Aorta (tissue), 5 donors: Measurements from ENCODE around the gene ATL3. TPM values are rescaled to one million over a fixed set of nuclear protein-coding genes. Genes with fewer than 3 reads are reported as not detected.

Experiments used
- ATAC-seq: fragments of 200-7000 bp; cut with Tn5 transposase; one replicate; pipeline ENCODE4 v1.9.1; 2022; ENCODE audit warnings: moderate library complexity; ENCODE audit not compliant: low FRiP score
- DNase-seq, 2 donors: peaks; one replicate each; pipeline ENCODE4 v3.0.0-alpha.2; 2020
- H3K27ac ChIP-seq, 2 donors: one replicate each; pipeline ENCODE4 v1.5.1; 2013; ENCODE audit warnings: low read length in 2 of 2, mild to moderate bottlenecking in 2 of 2, moderate library complexity in 2 of 2, control low read depth in 1 of 2, inconsistent platforms in 1 of 2, low read depth in 1 of 2
- H3K27me3 ChIP-seq, 2 donors: one replicate each; pipeline ENCODE4 v1.6.1; 2013; ENCODE audit warnings: control low read depth in 1 of 2, low read length in 1 of 2, mild to moderate bottlenecking in 1 of 2, moderate library complexity in 1 of 2; ENCODE audit not compliant: insufficient read depth in 2 of 2, control insufficient read depth in 1 of 2
- H3K36me3 ChIP-seq, 2 donors: one replicate each; pipeline ENCODE4 v1.6.1; 2013; ENCODE audit warnings: control low read depth in 1 of 2, low read length in 1 of 2, mild to moderate bottlenecking in 1 of 2; ENCODE audit not compliant: insufficient read depth in 2 of 2, control insufficient read depth in 1 of 2
- H3K4me1 ChIP-seq, 2 donors: one replicate each; pipeline ENCODE4 v1.6.1; 2013; ENCODE audit warnings: low read length in 2 of 2, control low read depth in 1 of 2, mild to moderate bottlenecking in 1 of 2, moderate library complexity in 1 of 2; ENCODE audit not compliant: insufficient read depth in 2 of 2, control insufficient read depth in 1 of 2
- H3K4me3 ChIP-seq, 2 donors: one replicate each; pipeline ENCODE4 v1.5.1; 2013; ENCODE audit warnings: low read length in 2 of 2, control low read depth in 1 of 2, mild to moderate bottlenecking in 1 of 2
- H3K9me3 ChIP-seq: one replicate; pipeline ENCODE4 v1.6.1; 2013; ENCODE audit warnings: mild to moderate bottlenecking, low read length; ENCODE audit not compliant: control insufficient read depth
- WGBS, 2 donors: extraction: QIAGEN DNeasy Blood & Tissue Kit; methylation state at CpG; one replicate each; pipeline ENCODE4 v1.1.7; 2013; 5-methylcytosine and 5-hydroxymethylcytosine counted together
- intact Hi-C, 2 donors: fragments of 100-400 bp; cut with DNase I; formaldehyde crosslinking; loops; one replicate each; pipeline versions ENCODE4 v1.14.2 to v1.15.0; 2022
- polyA plus RNA-seq, 2 donors: library from polyadenylated mRNA; stranded (reverse); fragments of 200-250 nt; gene quantifications; one replicate each; pipeline ENCODE4 v1.2.3, GENCODE V29; 2013
- total RNA-seq, 2 donors: library from RNA; stranded (reverse); fragmentation: NEBNext Ultra II Directional; extraction: Animal tissue kit (Norgen Biotek cat#: 25700); gene quantifications; one replicate each; pipeline ENCODE4 v1.2.1, GENCODE V29; 2021
- donor health status: healthy with polysubstance abuse.
- donor health status: Bipolar disorder and iron deficiency.
- donor health status: DM: no; HTN: no; CAD: no.
- donor health status: DM: no; HTN: no; CAD: no.
- donor health status: DM: yes; HTN: yes; CAD: no.

Gene ATL3
- total and polyA plus RNA-seq, 4 donors, result 27.5 to 220 (median 94.9) TPM

- DNase-seq, result no peak
- 70 to 75% methylated on average over 8 of the region's 8 CpGs for WGBS, 2 donors
- no peaks in the 10 kb centered on the region for H3K4me1 ChIP-seq
Observed at GRCh38 chr11:63683133-63683991, 12.2 kb upstream of the ATL3 start.

GRCh38 chr11:63682066-63683021, 11.2 kb upstream of the ATL3 start:
- 1 to 2% methylated on average over 19 of the region's 19 CpGs for WGBS, 2 donors
- Histone ChIP-seq H3K9me3 (no peaks in the 10 kb centered on the region), H3K4me1 (no peaks in the 10 kb centered on the region), H3K27me3 (no peaks in the 10 kb centered on the region), H3K27ac (peak overlapping the region in 1 of 2 donors; percentile 71), H3K4me3 (peak overlapping the region; percentile 61 to 92), H3K36me3 (no peaks in the 10 kb centered on the region)
- intact Hi-C loops, result loop anchor here in 1 of 2 donors (5.0 kb wide), 1 partner anchor 40 kb away; no protein-coding TSS in a partner anchor
- ATAC-seq, result no peak
- DNase-seq, result no peak

More at GRCh38 chr11:63683133-63683991, 12.2 kb upstream of the ATL3 start:
- no peak overlapping the region for H3K27ac ChIP-seq
- intact Hi-C loops, result loop anchor here in 1 of 2 donors (5.0 kb wide), 1 partner anchor 39 kb away; no protein-coding TSS in a partner anchor
- ATAC-seq, result no peak
- peak overlapping the region; percentile 61 to 92 for H3K4me3 ChIP-seq
- no peaks in the 10 kb centered on the region for H3K27me3 ChIP-seq
- H3K9me3 ChIP-seq, result no peaks in the 10 kb centered on the region
- H3K36me3 ChIP-seq, result no peaks in the 10 kb centered on the region

- Histone ChIP-seq H3K27me3 (no peaks in the 10 kb centered on the region), H3K36me3 (no peaks in the 10 kb centered on the region), H3K27ac (peak within 1 kb of the TSS; percentile 40 to 71), H3K4me3 (peak within 1 kb of the TSS; percentile 61 to 92), H3K9me3 (no peaks in the 10 kb centered on the region), H3K4me1 (no peaks in the 10 kb centered on the region)
- DNase-seq, result peak; percentile 98 to 99
- intact Hi-C loops, result loop anchor here in 1 of 2 donors (5.0 kb wide), 1 partner anchor 41 kb away; no protein-coding TSS in a partner anchor
- peak; percentile 98 for ATAC-seq
- 0 to 1% methylated on average over 61 to 74 of the region's 74 CpGs for WGBS, 2 donors
Observed at GRCh38 chr11:63681321-63682065, 10.3 kb upstream of the ATL3 start, which contains the start of gene RTN3. TSS of gene RTN3 (plus strand) at chr11:63681500. CDS start at chr11:63681637, 137 bp downstream.

GRCh38 chr11:63680834-63681320, 9.7 kb upstream of the ATL3 start:
- WGBS, 2 donors, result 11 to 12% methylated on average over 18 of the region's 18 CpGs
- no peak overlapping the region for H3K27ac ChIP-seq
- H3K9me3 ChIP-seq, result no peaks in the 10 kb centered on the region
- no peaks in the 10 kb centered on the region for H3K27me3 ChIP-seq
- ATAC-seq (no peak), DNase-seq (no peak)
- H3K4me1 ChIP-seq, result no peaks in the 10 kb centered on the region
- no peaks in the 10 kb centered on the region for H3K36me3 ChIP-seq
- H3K4me3 ChIP-seq, result peak overlapping the region in 1 of 2 donors; percentile 14
- intact Hi-C loops, result loop anchor here in 1 of 2 donors (5.0 kb wide), 1 partner anchor 41 kb away; no protein-coding TSS in a partner anchor

- 41% methylated on average over 4 of the region's 4 CpGs for WGBS, 2 donors
- DNase-seq (no peak), ATAC-seq (no peak)
- Histone ChIP-seq H3K27ac (no peak overlapping the region), H3K9me3 (no peaks in the 10 kb centered on the region), H3K4me1 (no peaks in the 10 kb centered on the region), H3K4me3 (no peak overlapping the region), H3K36me3 (no peaks in the 10 kb centered on the region), H3K27me3 (no peaks in the 10 kb centered on the region)
- intact Hi-C loops, result no loop called here
Observed at GRCh38 chr11:63673579-63673978, 2.4 kb upstream of the ATL3 start.

GRCh38 chr11:63672936-63673539, 1.9 kb upstream of the ATL3 start:
- Histone ChIP-seq H3K36me3 (no peaks in the 10 kb centered on the region), H3K9me3 (no peaks in the 10 kb centered on the region), H3K4me1 (no peaks in the 10 kb centered on the region), H3K4me3 (no peak overlapping the region), H3K27ac (no peak overlapping the region), H3K27me3 (no peaks in the 10 kb centered on the region)
- intact Hi-C loops, result no loop called here
- 91 to 96% methylated on average over 1 of the region's 1 CpG for WGBS, 2 donors
- DNase-seq (no peak), ATAC-seq (no peak)

GRCh38 chr11:63672156-63672463, 934 bp upstream of the ATL3 start:
- DNase-seq, result no peak
- intact Hi-C loops, result no loop called here
- Histone ChIP-seq H3K4me3 (no peak overlapping the region), H3K27ac (no peak overlapping the region), H3K36me3 (no peaks in the 10 kb centered on the region), H3K4me1 (no peaks in the 10 kb centered on the region), H3K27me3 (no peaks in the 10 kb centered on the region), H3K9me3 (no peaks in the 10 kb centered on the region)
- WGBS, 2 donors, result 97 to 98% methylated on average over 16 of the region's 16 CpGs
- no peak for ATAC-seq
